Omental fat pad (tissue), 4 donors: ENCODE data around the gene DDX41. TPM values are rescaled to one million over a fixed set of nuclear protein-coding genes. Genes with fewer than 3 reads are reported as not detected.

Experiments
- ATAC-seq: fragments of 150-250 bp; one replicate; pipeline ENCODE4 v1.9.1; 2016; ENCODE audit warnings: mild to moderate bottlenecking, moderate library complexity; ENCODE audit not compliant: low FRiP score
- DNase-seq: peaks from one replicate; pipeline ENCODE4 v3.0.0-alpha.2; 2019; ENCODE audit warnings: low spot score
- total RNA-seq, 4 donors: library from RNA; depleted of rRNA; stranded (reverse); fragments of >200 nt; gene quantifications; one replicate each; pipeline ENCODE4 v1.1.0, GENCODE V29; 2016
- TF ChIP-seq, protein P1 (sequence below), 3 donors: fragments of 450-650 bp; IDR thresholded peaks; one replicate each; pipeline ENCODE4 v1.5.1; 2016 to 2017; ENCODE audit warnings: antibody characterized with exemption in 3 of 3, mild to moderate bottlenecking in 3 of 3, moderate library complexity in 2 of 3

DDX41 gene
- total RNA-seq, 4 donors from 2014 or later, result 66.2 to 93.7 (median 73.6) TPM

DNA sequence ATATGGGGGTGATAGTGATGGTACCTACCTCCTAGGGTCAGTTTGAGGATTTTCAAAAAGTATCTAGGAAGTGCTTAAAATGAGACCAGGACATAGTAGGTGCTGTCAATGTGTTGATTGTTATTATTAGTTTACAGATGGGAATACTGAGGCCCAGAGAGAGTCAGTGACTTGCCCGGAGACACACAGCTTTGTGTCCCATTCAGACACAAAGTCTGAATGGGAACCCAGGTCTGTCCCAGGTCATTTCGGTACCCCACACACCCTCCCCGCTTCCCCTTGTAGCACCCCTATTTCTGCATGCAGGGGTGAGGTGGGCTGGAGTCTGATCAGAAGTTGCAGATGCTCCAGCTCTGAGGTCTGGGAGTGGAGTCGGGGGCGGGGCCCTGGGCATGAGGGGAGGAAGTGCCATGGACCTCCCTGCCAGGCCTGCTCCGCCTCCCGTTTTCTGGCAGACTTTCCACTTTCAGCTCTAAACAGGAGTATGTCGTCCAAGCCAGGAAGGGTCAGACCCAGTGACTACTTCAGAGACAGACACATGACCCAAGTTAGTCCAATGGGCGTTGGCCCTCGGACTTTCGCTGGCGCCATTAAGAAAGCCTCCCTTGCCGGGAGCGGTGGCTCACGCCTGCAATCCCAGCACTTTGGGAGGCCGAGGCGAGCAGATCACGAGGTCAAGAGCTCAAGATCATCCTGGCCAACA lies 40.1 kb downstream of the DDX41 start:
- no peak for DNase-seq
- no peak for ATAC-seq

DNA sequence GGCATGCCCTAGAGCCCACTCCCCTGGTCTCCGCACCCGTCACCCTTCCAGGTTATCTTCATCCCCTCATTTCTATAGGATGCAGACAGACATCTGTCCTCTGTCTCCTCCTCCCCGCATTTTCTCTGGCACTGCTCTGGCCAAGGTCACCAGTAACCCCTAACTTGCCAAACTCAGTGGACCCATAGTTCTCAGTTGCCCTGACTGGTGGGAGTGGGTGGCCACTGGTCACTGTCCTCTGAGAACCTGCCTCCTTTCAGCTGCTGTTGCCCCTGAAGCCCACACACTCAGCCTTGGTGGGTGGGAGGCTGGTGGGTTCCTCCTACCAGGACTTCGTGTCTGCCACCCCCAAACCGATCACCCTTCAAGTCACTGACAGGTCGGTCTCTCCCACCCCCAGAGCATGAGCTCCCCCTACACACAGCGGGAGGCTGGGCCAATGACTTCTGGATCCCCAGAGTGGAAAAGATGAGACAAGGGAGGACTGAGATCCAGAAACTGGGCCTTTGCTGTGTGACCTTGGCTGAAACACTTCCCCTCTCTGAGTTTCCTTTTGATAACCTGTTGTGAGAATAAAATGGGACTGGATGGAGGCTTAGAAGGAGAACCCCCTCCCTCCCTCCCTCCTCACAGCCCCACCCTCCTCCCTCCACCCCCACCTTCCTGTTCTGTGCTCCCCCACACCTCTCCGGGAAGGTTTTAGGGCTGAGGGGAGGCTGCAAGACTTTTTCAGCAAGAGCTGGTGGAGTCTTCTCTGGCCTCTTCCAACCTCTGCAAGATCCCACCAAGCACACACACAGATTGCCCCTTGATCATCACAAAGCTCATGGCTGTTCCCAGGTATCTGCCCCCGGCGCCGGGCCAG lies 41.0 kb downstream of the DDX41 start:
- ATAC-seq (no peak), DNase-seq (no peak)
- TF ChIP-seq, protein P1, sequence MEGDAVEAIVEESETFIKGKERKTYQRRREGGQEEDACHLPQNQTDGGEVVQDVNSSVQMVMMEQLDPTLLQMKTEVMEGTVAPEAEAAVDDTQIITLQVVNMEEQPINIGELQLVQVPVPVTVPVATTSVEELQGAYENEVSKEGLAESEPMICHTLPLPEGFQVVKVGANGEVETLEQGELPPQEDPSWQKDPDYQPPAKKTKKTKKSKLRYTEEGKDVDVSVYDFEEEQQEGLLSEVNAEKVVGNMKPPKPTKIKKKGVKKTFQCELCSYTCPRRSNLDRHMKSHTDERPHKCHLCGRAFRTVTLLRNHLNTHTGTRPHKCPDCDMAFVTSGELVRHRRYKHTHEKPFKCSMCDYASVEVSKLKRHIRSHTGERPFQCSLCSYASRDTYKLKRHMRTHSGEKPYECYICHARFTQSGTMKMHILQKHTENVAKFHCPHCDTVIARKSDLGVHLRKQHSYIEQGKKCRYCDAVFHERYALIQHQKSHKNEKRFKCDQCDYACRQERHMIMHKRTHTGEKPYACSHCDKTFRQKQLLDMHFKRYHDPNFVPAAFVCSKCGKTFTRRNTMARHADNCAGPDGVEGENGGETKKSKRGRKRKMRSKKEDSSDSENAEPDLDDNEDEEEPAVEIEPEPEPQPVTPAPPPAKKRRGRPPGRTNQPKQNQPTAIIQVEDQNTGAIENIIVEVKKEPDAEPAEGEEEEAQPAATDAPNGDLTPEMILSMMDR (IDR thresholded peaks at IDR 0.05), result no peak

More for the DNA sequence above, 40.1 kb downstream of the DDX41 start:
- TF ChIP-seq, protein P1 (IDR thresholded peaks at IDR 0.05), result no peak

DNA sequence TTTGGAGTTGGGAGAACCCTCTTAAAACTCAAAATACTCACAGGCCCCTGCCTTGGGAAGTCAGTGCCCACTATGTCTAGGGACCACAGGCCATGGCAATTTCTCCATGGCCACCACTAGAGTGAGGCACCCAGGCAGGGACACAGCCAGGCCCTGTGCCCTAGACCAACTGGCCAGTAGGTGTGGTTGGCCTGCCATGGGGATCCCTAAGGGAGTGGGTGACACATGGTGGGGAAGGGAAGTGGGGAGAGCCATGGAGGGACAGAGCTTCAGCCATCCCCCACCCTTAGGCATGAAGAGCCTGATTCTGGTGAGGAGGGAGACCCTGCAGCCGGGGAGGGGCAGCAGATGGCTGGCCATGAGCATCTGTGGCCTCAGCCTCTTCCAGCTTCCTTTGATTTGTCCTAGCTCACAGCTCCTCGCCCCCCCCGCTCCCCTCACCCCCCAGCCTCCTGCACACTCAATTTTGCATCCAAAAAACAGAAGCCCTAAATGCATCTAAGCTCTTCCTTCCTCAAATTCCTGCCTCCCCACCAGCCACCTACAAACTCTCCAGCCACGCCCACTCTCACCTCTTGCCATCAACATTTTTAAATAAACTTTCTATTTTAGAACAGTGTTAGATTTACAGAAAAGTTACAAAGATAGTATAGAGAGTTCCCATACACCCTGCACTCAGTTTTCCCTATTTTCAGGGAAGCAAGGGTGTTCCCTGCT lies 41.8 kb downstream of the DDX41 start:
- TF ChIP-seq, protein P1 (IDR thresholded peaks at IDR 0.05), result no peak
- DNase-seq (no peak), ATAC-seq (no peak)

DNA sequence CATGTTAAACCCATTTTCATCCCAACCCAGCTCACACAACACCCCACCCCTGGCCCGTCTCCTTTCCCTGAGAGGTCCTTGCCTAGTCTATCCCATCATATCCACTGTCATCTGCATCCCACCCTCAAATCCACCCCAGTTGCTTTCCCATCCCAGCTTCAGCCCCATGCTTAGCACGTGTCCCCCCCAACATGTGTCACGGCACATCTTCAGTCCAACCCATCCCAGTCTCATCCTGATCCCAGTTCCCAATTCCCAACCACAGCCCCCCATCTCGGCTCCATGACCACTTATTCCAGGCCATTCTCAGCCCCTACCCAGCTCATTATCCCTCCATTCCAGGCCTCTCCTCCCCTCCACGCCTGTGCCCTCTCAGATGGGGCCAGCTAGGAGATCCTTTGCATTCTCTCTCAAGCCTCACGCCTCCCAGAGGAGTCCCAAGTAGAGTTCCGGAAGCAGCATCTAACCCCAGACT lies 42.7 kb downstream of the DDX41 start:
- no peak for ATAC-seq
- DNase-seq, result no peak
- TF ChIP-seq, protein P1 (IDR thresholded peaks at IDR 0.05), result no peak

DNA sequence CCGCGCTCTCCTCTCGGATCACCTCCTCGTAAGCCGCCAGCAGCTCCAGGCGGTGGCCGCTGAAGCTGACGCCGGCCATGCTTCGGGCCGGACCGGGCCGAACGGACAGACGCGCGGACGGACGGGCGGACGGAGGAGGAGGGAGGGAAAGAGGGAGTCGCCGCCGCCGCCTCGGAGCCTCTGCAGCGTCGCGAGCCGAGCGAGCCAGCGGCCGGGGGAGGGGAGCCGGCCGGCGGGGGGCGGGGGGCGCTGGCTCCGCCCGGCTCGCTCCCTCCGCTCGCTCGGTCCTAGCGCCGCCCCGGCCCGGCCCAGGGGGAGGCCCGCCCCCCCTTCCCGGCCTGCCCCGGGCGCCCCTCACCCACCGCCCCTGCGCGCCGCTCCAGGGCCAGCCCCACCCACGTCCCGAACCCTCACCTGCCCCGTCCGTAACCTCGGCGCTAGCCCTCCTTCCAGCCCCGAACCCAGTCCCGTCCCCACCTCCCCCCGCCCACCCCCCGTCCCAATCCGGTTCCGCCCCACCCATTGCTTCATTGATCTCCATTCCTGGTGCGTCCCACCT lies 43.2 kb downstream of the DDX41 start, which contains the start of gene DBN1:
DBN1 (minus strand) TSS at position 192 of the 559 bp plus-strand sequence; CDS start at position 79, 113 bp downstream.
- peak; percentile 61 for ATAC-seq
- TF ChIP-seq, protein P1 (IDR thresholded peaks at IDR 0.05), result no peak
- no peak for DNase-seq
